GM12873 (cell line): ENCODE measurements around the gene RPL35.
A peak's percentile ranks its signal among the peaks of the same experiment; 100 is the strongest.

Experiments used
- CTCF ChIP-seq: IDR thresholded peaks from 2 replicates; pipeline ENCODE4 v1.5.1; 2012; ENCODE audit warnings: low read depth, mild to moderate bottlenecking, moderate library complexity, low read length, control low read depth; ENCODE audit not compliant: insufficient read depth; ENCODE audit errors: missing control alignments

The RPL35 gene

GRCh38 chr9:124844291-124844690 lies 17.5 kb downstream of the RPL35 start:
- no peak for TF ChIP-seq CTCF

- TF ChIP-seq CTCF: no peak
These were observed 18.2 kb downstream of the RPL35 start for GRCh38 chr9:124843456-124844034.

- TF ChIP-seq CTCF: no peak
These were observed 20.5 kb downstream of the RPL35 start for GRCh38 chr9:124841075-124841821.

GRCh38 chr9:124840300-124840833 lies 21.4 kb downstream of the RPL35 start:
- peak; percentile 49 for TF ChIP-seq CTCF

GRCh38 chr9:124839612-124840299 lies 22.0 kb downstream of the RPL35 start:
- TF ChIP-seq CTCF: peak; percentile 59

GRCh38 chr9:124835026-124835557 lies 26.7 kb downstream of the RPL35 start:
- TF ChIP-seq CTCF: no peak

- no peak for TF ChIP-seq CTCF
These were observed 27.2 kb downstream of the RPL35 start for GRCh38 chr9:124834591-124834990.
